Duodenal mucosa (tissue), 2 donors: Measurements from ENCODE around the gene KCNJ9.
"Not testable (repeated sequence)": the region's sequence is repeated elsewhere in the genome, so short reads cannot be mapped to it uniquely, and the experiment has no call there.

Experiments used
- H3K27ac ChIP-seq: one replicate; pipeline ENCODE4 v1.7.0; 2013; ENCODE audit warnings: low read depth, low read length
- H3K27me3 ChIP-seq, 2 donors: one replicate each; pipeline ENCODE4 v1.7.0; 2013; ENCODE audit warnings: low read length in 2 of 2, control low read depth in 1 of 2; ENCODE audit not compliant: insufficient read depth in 2 of 2, control insufficient read depth in 1 of 2
- H3K36me3 ChIP-seq, 2 donors: one replicate each; pipeline ENCODE4 v1.7.0; 2013; ENCODE audit warnings: low read length in 2 of 2, control low read depth in 1 of 2; ENCODE audit not compliant: insufficient read depth in 2 of 2, control insufficient read depth in 1 of 2
- H3K4me1 ChIP-seq, 2 donors: one replicate each; pipeline ENCODE4 v1.7.0; 2013; ENCODE audit warnings: low read length in 2 of 2, control low read depth in 1 of 2; ENCODE audit not compliant: insufficient read depth in 2 of 2, control insufficient read depth in 1 of 2
- H3K4me3 ChIP-seq, 2 donors: one replicate each; pipeline ENCODE4 v1.7.0; 2013; ENCODE audit warnings: low read length in 2 of 2, low read depth in 1 of 2
- H3K9ac ChIP-seq, 2 donors: one replicate each; pipeline ENCODE4 v1.7.0; 2013; ENCODE audit warnings: low read length in 2 of 2, low read depth in 1 of 2
- H3K9me3 ChIP-seq, 2 donors: one replicate each; pipeline ENCODE4 v1.7.0; 2013; ENCODE audit warnings: low read length in 2 of 2, control low read depth in 1 of 2; ENCODE audit not compliant: control insufficient read depth in 1 of 2

KCNJ9 gene

DNA sequence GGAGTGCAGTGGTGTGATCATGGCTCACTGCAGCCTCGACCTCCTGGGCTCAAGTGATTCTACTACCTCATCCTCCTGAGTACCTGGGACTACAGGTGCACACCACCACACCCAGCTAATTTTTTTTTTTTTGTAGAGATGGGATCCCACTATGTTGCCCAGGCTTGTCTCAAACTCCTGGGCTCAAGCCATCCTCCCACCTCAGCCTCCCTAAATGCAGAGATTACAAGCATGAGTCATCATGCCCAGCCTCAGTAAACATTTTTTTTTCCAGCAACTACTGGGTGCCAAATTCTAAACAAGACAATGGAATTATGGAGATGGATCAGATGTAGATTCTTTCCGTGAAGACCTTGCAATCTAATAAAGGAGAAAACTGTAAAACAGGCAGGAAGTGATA is 31.2 kb upstream of the KCNJ9 start:
- not testable (repeated sequence) for H3K27ac ChIP-seq, H3K36me3 ChIP-seq, H3K9me3 ChIP-seq, H3K9ac ChIP-seq, H3K4me3 ChIP-seq
- Histone ChIP-seq H3K4me1 (peaks cover 13 to 17% of the 10 kb centered on the region in 2 donors), H3K27me3 (peaks cover 7 to 10% of the 10 kb centered on the region in 2 donors)

GRCh38 chr1:160050619-160051018 is 30.7 kb upstream of the KCNJ9 start:
- no peak overlapping the region for H3K9ac ChIP-seq
- no peak overlapping the region for H3K27ac ChIP-seq
- H3K36me3 ChIP-seq = no peaks in the 10 kb centered on the region
- no peaks in the 10 kb centered on the region for H3K9me3 ChIP-seq
- no peak overlapping the region for H3K4me3 ChIP-seq
- H3K27me3 ChIP-seq = peaks cover 7 to 14% of the 10 kb centered on the region in 2 donors
- H3K4me1 ChIP-seq = peaks cover 12 to 17% of the 10 kb centered on the region in 2 donors

DNA sequence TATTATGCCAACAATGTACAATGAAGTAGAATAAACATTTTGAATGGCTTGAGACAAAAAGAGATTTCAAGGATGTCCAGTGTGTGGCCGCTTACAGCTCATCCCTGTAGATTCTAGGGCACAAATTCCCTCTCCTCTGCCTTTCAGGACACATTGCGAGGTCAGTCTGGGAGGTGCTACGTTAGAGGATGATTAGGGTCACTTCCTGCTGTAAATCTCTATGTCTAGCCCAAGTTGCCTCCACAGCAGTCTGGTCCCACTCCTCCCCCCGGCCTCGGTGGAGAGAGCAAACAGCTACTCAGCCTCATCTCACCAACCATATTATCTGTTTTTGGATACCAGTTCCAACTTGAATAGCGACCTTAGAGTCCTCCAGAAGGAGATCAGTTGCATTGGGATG is 28.4 kb upstream of the KCNJ9 start:
- Histone ChIP-seq H3K4me1 (no peaks in the 10 kb centered on the region), H3K27ac (no peak overlapping the region), H3K4me3 (no peak overlapping the region), H3K9ac (no peak overlapping the region), H3K27me3 (peaks cover 7 to 24% of the 10 kb centered on the region in 2 donors), H3K9me3 (no peaks in the 10 kb centered on the region), H3K36me3 (no peaks in the 10 kb centered on the region)

GRCh38 chr1:160053548-160054365 is 27.6 kb upstream of the KCNJ9 start:
- no peak overlapping the region for H3K9ac ChIP-seq
- no peak overlapping the region for H3K27ac ChIP-seq
- no peaks in the 10 kb centered on the region for H3K4me1 ChIP-seq
- no peaks in the 10 kb centered on the region for H3K36me3 ChIP-seq
- H3K4me3 ChIP-seq = no peak overlapping the region
- peaks cover 7 to 24% of the 10 kb centered on the region in 2 donors for H3K27me3 ChIP-seq
- no peaks in the 10 kb centered on the region for H3K9me3 ChIP-seq

- no peak overlapping the region for H3K4me3 ChIP-seq
- H3K36me3 ChIP-seq = no peaks in the 10 kb centered on the region
- H3K9me3 ChIP-seq = no peaks in the 10 kb centered on the region
- H3K27ac ChIP-seq = no peak overlapping the region
- peaks cover 10 to 24% of the 10 kb centered on the region in 2 donors for H3K27me3 ChIP-seq
- H3K9ac ChIP-seq = no peak overlapping the region
- no peaks in the 10 kb centered on the region for H3K4me1 ChIP-seq
These were observed 24.6 kb upstream of the KCNJ9 start for GRCh38 chr1:160056648-160057169.

- Histone ChIP-seq H3K9ac (no peak overlapping the region), H3K4me1 (no peaks in the 10 kb centered on the region), H3K27ac (no peak overlapping the region), H3K9me3 (no peaks in the 10 kb centered on the region), H3K27me3 (peaks cover 10 to 24% of the 10 kb centered on the region in 2 donors), H3K4me3 (no peak overlapping the region), H3K36me3 (no peaks in the 10 kb centered on the region)
These were observed 23.3 kb upstream of the KCNJ9 start for GRCh38 chr1:160058087-160058486.

- Histone ChIP-seq H3K9me3 (no peaks in the 10 kb centered on the region), H3K4me3 (no peak overlapping the region), H3K36me3 (no peaks in the 10 kb centered on the region), H3K27me3 (peaks cover 5 to 10% of the 10 kb centered on the region in 2 donors), H3K27ac (no peak overlapping the region), H3K9ac (no peak overlapping the region), H3K4me1 (no peaks in the 10 kb centered on the region)
These were observed 19.7 kb upstream of the KCNJ9 start for GRCh38 chr1:160061369-160062229.

DNA sequence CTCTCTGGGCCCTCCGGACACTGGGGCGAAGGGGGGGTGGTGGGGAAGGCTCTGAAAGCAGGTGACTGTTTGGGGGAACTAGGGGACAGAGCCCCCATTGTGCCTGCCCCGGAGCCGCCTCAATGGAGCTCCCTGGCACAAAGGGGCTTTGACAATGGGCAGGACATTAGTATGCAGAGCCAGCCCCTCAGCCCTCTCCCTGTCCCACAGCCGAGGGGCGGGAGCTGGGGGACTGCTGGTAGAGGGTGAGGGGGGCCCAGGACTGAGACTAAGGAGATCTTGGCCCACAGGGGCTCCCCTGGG is 19.2 kb upstream of the KCNJ9 start:
- H3K9ac ChIP-seq = no peak overlapping the region
- no peaks in the 10 kb centered on the region for H3K4me1 ChIP-seq
- H3K9me3 ChIP-seq = no peaks in the 10 kb centered on the region
- H3K27me3 ChIP-seq = peaks cover 5 to 10% of the 10 kb centered on the region in 2 donors
- H3K4me3 ChIP-seq = no peak overlapping the region
- no peaks in the 10 kb centered on the region for H3K36me3 ChIP-seq
- no peak overlapping the region for H3K27ac ChIP-seq

- no peak overlapping the region for H3K27ac ChIP-seq
- H3K4me3 ChIP-seq = no peak overlapping the region
- H3K9ac ChIP-seq = no peak overlapping the region
These were observed 18.2 kb upstream of the KCNJ9 start for GRCh38 chr1:160063176-160063575.

GRCh38 chr1:160064164-160064563 is 17.2 kb upstream of the KCNJ9 start:
- no peak overlapping the region for H3K27ac ChIP-seq
- H3K27me3 ChIP-seq = peaks cover 8 to 13% of the 10 kb centered on the region in 2 donors
- H3K9ac ChIP-seq = no peak overlapping the region
- H3K9me3 ChIP-seq = no peaks in the 10 kb centered on the region
- H3K4me1 ChIP-seq = no peaks in the 10 kb centered on the region
- no peak overlapping the region for H3K4me3 ChIP-seq
- no peaks in the 10 kb centered on the region for H3K36me3 ChIP-seq

More at GRCh38 chr1:160063176-160063575, 18.2 kb upstream of the KCNJ9 start:
- no peaks in the 10 kb centered on the region for H3K9me3 ChIP-seq
- H3K4me1 ChIP-seq = no peaks in the 10 kb centered on the region
- H3K36me3 ChIP-seq = no peaks in the 10 kb centered on the region
- peaks cover 5 to 6% of the 10 kb centered on the region in 2 donors for H3K27me3 ChIP-seq
